Activated T-cell treated with anti-CD3 and anti-CD28 coated beads for 1 hour (primary cell): ENCODE results near the gene TENT5A.
A peak's percentile ranks its signal among the peaks of the same experiment; 100 is the strongest.

Experiments used
- DNase-seq: peaks from one replicate; pipeline ENCODE4 v3.0.0-alpha.2; 2020; ENCODE audit warnings: low read depth

TENT5A gene

DNA sequence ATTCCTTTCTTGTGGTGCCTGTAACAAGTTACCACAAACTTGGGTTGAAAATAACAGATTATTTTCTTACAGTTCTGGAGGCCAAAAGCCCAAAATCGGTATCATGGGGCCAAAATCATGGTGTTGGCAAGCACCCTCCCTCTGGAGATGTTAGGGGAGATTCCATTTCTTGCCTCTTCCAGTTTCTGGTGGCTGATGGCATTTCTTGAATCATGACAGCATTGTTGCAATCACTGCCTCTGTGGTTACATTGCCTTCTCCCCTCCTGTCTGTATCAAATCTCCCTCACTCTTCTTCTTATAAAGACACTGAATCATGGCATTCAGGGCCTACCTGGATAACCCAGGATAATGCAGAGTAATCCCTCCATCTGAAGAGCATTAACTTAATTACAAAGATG is 17.9 kb upstream of the TENT5A start:
- DNase-seq: no peak

- DNase-seq: no peak
Observed at GRCh38 chr6:81769824-81770223, 17.3 kb upstream of the TENT5A start.

DNA sequence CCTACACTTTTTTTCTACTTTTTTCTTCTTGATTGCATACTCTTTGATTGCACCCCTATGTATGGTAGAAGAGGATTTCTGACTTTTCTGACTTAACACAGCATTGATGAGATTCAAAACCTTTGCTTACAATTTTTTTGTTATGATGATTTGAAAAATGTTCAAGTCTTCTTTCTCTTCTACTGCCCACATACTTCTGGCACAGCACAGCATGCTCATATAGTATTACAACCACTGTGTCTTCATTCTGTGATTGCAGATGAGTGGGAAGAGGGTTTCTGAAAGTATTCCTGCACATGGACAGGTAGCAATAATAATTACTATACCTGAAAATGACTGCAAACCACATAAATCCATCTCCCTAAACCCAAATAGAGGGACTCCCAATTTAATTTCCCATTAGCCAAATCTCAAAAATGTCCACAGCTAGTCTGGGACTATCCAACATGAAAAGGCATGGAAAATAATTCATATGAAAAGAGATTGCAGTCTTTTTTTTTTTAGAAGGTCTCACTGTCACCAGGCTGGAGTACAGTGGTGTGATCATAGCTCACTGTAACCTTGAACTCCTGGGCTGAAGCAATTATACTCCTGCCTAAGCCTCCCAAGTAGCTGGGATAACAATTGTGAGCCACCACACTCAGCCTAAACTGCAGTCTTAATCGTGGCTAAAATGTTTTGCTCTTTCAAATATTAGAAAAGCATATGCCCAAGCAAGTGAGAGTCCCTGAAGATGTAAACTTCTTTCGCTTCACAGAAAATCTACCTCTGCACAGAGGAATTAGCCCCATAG is 15.9 kb upstream of the TENT5A start:
- no peak for DNase-seq

DNA sequence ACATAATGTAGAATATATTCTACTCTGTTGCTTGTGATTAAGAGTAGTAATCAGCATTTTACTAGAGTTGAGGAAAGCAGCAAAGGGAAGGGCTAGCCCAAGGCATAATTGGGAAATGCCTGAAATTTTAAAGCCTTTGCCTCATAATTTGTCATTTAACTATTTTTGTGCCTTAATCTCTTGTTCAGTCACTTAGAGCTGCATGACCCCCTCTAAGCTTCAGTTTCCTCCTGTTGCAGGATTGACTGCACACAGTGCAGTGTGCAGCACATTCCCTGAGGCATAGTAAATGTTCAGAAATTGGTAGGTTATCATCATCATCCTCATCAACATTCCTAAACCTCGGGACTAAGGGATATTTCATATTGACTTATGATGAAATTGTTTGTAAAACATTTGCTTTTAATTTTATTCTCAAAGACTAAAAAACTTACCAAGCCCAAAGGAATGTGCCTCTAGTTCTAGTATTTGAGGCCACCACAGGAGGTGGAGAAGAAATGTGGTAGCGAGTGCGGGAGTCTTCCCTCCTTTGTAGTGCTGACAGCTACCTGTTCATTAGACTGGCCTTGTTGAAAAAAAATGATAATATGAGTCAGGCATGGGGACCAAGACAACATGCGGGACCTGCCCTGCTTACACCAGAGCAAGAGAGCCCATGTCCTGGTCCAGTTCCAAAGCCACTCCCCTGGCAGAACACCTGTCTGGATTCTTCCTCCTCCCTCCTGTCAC is 14.8 kb upstream of the TENT5A start:
- DNase-seq: no peak

DNA sequence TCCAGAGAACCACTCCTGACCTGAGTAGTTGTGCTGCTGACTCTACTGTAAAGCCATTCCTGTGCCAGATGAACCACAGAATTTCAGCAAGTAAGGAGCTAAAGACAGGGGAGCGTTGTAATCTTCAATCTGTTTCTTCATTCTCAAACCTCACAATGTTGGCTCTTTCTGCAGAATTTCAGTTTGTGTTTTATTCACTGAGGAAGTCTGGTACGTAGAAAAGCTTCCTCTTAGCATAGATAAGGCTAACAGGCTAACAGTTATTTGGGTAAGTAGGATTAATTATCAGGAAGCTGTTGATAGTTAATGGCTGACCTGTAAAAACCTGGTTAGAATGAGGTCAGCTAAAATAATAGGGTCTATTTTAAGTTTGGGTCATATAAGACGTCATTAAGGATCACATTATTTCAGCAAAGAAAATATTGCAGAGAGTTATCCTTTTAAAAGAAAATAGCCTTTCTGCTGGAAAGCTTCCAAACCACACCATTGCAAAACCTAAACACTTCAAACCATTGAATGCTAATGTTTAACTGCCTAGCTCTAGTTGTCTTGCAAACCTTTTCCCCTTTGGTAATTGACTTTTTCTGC is 14.1 kb upstream of the TENT5A start:
- no peak for DNase-seq

- DNase-seq: no peak
Observed at GRCh38 chr6:81764531-81764930, 12.1 kb upstream of the TENT5A start.

GRCh38 chr6:81763968-81764367 is 11.5 kb upstream of the TENT5A start:
- no peak for DNase-seq

DNA sequence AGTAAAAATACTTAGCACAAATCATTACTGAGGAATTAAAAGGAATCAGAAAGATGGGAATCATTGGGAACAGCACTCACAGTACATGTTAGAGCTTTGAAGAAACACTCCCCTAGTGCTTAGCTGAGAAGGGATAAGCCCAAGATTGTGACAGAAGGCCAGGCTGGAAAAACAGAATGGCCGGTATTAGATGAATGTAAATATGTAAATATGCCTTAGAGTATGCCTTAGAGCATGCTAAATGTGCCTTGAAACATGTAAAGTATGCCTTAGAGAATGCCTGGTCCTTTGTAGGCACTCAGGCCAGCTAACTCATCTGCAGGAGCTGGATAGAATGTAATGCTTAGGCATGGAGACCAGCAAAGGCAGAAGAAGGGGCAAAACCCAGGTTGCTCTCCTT is 10.6 kb upstream of the TENT5A start:
- no peak for DNase-seq

GRCh38 chr6:81762606-81763005 is 10.1 kb upstream of the TENT5A start:
- DNase-seq: no peak

DNA sequence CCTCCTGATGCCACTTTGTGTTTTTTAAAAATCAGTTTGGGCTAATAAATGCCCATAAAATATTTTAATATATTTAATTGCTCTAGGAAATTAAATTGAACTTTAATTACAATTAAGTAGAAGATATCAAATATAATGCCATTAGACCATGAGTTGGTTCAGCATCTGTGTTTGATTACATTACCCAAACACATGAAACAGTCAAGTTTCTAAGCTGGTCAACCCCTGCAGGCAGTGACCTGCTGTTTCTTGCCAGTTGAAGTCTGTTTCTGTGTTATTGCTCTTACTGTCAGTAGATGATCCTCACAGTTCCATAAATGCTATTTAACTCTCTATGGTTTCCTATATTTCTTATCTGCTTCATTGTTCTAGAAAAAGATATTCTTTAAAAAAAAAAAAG is 9.7 kb upstream of the TENT5A start:
- DNase-seq: no peak

DNA sequence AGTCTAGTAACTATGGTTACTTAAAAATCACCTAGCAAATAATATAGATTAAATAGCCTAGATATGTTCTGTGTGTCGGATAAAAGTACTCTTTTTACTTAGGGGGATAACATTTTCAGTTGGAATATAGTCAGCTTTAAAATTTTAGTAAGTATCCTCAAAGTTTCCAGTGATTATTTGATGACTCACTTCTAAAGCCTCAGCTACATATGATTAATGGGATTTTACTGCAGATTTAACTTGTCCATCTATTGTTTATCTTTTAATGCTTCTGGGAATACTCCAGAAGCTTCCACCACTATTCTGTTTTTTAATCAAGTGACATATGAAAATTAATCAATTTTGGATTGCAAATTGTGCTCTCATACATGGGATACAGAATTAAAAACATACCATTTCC is 8.7 kb upstream of the TENT5A start:
- no peak for DNase-seq

DNA sequence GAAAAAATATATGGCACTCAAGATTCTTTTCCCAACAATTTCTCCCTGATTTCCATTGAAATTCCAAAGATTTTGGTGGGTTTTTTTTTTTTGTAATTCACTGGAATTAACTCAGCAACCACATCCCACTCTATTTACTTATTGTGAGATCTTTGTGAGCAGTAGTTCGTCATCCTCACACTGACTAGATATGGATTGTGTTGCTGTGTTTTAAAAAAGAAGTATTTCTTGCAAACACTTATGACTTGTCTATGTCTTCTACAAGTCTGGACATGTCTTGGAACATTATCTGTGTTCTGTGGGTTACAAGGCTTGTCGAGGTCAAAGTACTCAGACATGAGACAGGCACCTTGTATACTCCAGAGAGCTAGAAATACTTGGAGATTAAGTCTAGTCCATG is 7.3 kb upstream of the TENT5A start:
- no peak for DNase-seq

GRCh38 chr6:81758221-81758620 is 5.7 kb upstream of the TENT5A start:
- no peak for DNase-seq

DNA sequence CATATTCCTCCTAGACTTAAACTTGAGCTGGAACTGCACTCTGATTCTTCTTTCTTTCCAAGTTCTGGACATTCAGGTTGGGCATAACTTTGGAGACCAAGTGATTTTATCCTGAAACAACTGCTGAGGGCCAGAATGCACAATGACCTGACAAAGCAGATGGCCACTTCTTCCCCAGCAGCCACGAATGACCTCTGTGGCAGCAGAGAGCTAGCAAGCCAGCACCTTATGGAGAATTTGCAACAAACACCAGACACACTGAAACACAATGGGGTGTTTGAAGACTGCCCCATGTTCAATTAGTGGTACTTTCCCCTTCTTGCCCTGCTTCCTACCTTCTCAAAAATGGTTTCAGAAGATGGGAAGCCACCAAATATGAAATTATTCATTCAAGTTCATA is 4.2 kb upstream of the TENT5A start:
- no peak for DNase-seq

DNA sequence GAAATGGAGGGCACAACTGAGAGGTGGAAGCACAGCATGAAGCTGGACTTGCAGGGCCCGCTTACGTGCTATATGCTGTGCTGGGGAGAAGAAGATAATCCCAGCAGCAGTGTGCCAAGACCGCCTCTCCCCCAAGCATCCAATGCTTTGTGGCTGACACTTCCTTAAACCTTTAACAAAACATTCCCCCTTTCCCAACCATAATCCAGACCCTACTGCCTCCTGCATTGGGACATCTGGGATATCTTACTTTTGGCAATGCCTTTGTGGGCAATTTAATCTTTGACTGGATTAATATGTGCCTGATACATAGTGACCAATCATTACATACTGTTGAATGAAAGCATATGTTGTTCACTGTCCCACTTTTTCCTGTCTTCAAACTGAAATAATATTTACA is 3.1 kb upstream of the TENT5A start:
- DNase-seq: no peak

- DNase-seq: no peak
Observed at GRCh38 chr6:81754906-81755305, 2.4 kb upstream of the TENT5A start.

GRCh38 chr6:81753711-81754577 is 1.5 kb upstream of the TENT5A start:
- peak; percentile 81 for DNase-seq

GRCh38 chr6:81752921-81753710 is 635 bp upstream of the TENT5A start:
- peak; percentile 58 for DNase-seq

DNA sequence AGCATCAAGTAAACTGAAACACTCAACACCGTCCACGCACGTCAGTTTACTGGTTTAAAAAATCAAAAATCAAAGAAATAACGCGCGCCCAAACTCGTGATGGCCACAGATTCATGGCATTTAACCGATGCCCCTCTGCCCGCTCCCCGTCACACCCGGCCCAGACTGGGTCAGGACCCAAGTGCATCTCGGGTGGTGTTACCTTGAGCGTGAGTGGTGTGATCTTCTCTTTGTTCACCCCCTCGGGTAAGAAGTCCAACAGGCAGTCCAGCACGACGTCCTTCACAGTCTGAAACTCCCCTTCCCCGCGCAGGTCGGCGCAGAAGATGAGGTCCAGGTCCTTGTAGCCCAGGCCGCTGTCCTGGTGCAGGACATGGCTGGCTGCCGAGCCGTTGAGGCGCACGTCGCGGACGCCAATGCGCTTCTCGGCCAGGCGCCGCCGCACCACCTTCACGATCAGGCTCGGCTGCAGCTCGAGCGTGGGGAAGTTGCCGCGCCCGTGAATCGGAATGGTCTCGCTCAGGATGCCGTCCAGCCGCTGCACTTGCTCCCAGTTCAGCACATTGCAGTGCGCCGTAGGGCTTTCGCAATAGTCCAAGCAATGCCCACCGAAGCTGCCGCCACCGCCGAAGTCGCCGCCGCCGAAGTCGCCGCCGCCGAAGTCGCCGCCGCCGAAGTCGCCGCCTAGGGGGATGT is 945 bp downstream of the TENT5A start:
- DNase-seq: peak; percentile 14

DNA sequence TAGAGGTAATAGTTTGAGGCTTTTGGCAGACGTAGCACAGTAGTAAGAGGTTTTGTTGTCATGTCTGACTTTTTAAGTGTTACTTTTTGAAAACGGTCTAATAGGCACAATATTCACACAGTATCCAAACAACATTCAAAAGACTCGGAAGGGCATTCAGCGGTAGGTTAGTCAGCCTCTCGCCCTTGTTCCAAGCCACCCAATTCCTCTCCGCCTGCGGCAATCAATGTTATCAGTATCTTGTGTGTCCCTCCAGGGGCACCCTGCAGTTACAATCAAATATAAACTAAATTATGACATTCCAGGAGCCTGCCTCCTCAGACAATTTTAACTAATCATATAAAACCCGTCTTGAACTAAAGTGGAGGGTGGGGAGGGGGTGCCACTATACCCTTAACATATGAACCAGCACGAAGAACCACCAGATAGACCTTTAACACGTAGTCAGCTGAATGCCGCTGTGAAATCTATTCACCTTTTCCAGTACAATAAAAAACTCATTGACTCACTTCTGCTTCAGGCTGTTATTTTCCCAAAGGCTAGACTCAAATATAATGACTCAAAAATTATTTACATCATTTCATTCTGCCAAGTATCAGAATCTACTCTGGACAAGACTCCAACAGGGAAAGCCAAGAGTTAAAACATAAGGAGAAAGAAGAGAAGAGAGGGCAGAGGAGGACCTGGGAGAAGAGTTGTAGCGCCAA is 1.6 kb downstream of the TENT5A start:
- DNase-seq: no peak
